ENCODE measurements around the gene CAPN7.
"Not testable (repeated sequence)": the region's sequence is repeated elsewhere in the genome, so short reads cannot be mapped to it uniquely, and the experiment has no call there.

Gene CAPN7

GRCh38 chr3:15161133-15161532 lies 44.9 kb upstream of the CAPN7 start:
- Histone ChIP-seq H4K91ac (ENCODE audit: low read depth, low read length, poor library complexity) (no peak overlapping the region), H3K4ac (ENCODE audit: low read length) (no peak overlapping the region), H2BK120ac (ENCODE audit: low read depth, low read length) (no peak overlapping the region), H2BK15ac (ENCODE audit: low read length) (no peak overlapping the region), H3K79me1 (ENCODE audit: low read depth, low read length) (no peaks in the 10 kb centered on the region), H2AK5ac (ENCODE audit: low read depth, low read length) (no peak overlapping the region), H3K14ac (ENCODE audit: low read length) (no peak overlapping the region), H3K9me3 (replicated peaks in 1 of 2; ENCODE audit: control insufficient read depth in 2 of 2, insufficient read depth in 1 of 2, low read depth in 1 of 2, low read length in 2 of 2) (no peaks in the 10 kb centered on the region), H3K27ac (replicated peaks; ENCODE audit: low read length) (no peak overlapping the region), H2BK12ac (ENCODE audit: low read length) (no peak overlapping the region), H2AFZ (ENCODE audit: low read length) (no peak overlapping the region), H3K36me3 (replicated peaks in 1 of 2; ENCODE audit: control insufficient read depth in 2 of 2, insufficient read depth in 2 of 2, low read length in 2 of 2) (no peaks in the 10 kb centered on the region), H3K4me3 (ENCODE audit: low read length in 2 of 2) (no peak overlapping the region), H2BK5ac (ENCODE audit: low read length) (no peak overlapping the region), H4K8ac (ENCODE audit: low read depth, low read length) (no peak overlapping the region), H3K4me2 (ENCODE audit: insufficient read depth, low read length, poor library complexity, severe bottlenecking) (no peak overlapping the region), H3K18ac (ENCODE audit: low read length) (no peak overlapping the region), H3K27me3 (ENCODE audit: control insufficient read depth in 3 of 3, insufficient read depth in 3 of 3, low read depth in 1 of 3, low read length in 3 of 3) (peaks cover 0 to 7% (median 0%) of the 10 kb centered on the region in 3 experiments), H3K23ac (ENCODE audit: low read depth, low read length, poor library complexity) (no peak overlapping the region), H3K9ac (ENCODE audit: low read depth, low read length, poor library complexity) (no peak overlapping the region), H3K4me1 (ENCODE audit: control insufficient read depth in 2 of 2, insufficient read depth in 1 of 2, low read depth in 1 of 2, low read length in 2 of 2) (no peaks in the 10 kb centered on the region)
- WGBS, 2 donors (ENCODE audit: extremely low coverage in 2 of 2, insufficient read length in 2 of 2, insufficient replicate concordance in 1 of 2): no CpG with 5 or more reads among the region's 1 CpG
- DNase-seq (ENCODE audit: low spot score): no peak

- not testable (repeated sequence) for H4K91ac ChIP-seq (ENCODE audit: low read depth, low read length, poor library complexity); H3K4me1 ChIP-seq (ENCODE audit: control insufficient read depth in 2 of 2, insufficient read depth in 1 of 2, low read depth in 1 of 2, low read length in 2 of 2); H2BK12ac ChIP-seq (ENCODE audit: low read length); H2BK5ac ChIP-seq (ENCODE audit: low read length); H3K27ac ChIP-seq (replicated peaks; ENCODE audit: low read length); H3K27me3 ChIP-seq (ENCODE audit: control insufficient read depth in 3 of 3, insufficient read depth in 3 of 3, low read depth in 1 of 3, low read length in 3 of 3); H3K18ac ChIP-seq (ENCODE audit: low read length); H3K4me3 ChIP-seq (ENCODE audit: low read length in 2 of 2); H3K4ac ChIP-seq (ENCODE audit: low read length); H3K9ac ChIP-seq (ENCODE audit: low read depth, low read length, poor library complexity); H4K8ac ChIP-seq (ENCODE audit: low read depth, low read length); H3K23ac ChIP-seq (ENCODE audit: low read depth, low read length, poor library complexity); H3K4me2 ChIP-seq (ENCODE audit: insufficient read depth, low read length, poor library complexity, severe bottlenecking); H2AFZ ChIP-seq (ENCODE audit: low read length); H3K79me1 ChIP-seq (ENCODE audit: low read depth, low read length); H3K9me3 ChIP-seq (replicated peaks in 1 of 2; ENCODE audit: control insufficient read depth in 2 of 2, insufficient read depth in 1 of 2, low read depth in 1 of 2, low read length in 2 of 2); H2BK15ac ChIP-seq (ENCODE audit: low read length); H3K14ac ChIP-seq (ENCODE audit: low read length); DNase-seq (ENCODE audit: low spot score); H3K36me3 ChIP-seq (replicated peaks in 1 of 2; ENCODE audit: control insufficient read depth in 2 of 2, insufficient read depth in 2 of 2, low read length in 2 of 2); H2AK5ac ChIP-seq (ENCODE audit: low read depth, low read length); H2BK120ac ChIP-seq (ENCODE audit: low read depth, low read length)
- WGBS, 2 donors (ENCODE audit: extremely low coverage in 2 of 2, insufficient read length in 2 of 2, insufficient replicate concordance in 1 of 2): no CpG with 5 or more reads among the region's 24 CpGs
These were observed 42.4 kb upstream of the CAPN7 start for GRCh38 chr3:15163656-15164055.

- Histone ChIP-seq H2BK15ac (ENCODE audit: low read length) (no peak overlapping the region), H3K4ac (ENCODE audit: low read length) (no peak overlapping the region), H3K4me2 (ENCODE audit: insufficient read depth, low read length, poor library complexity, severe bottlenecking) (no peak overlapping the region), H3K14ac (ENCODE audit: low read length) (no peak overlapping the region), H3K79me1 (ENCODE audit: low read depth, low read length) (no peaks in the 10 kb centered on the region), H2BK120ac (ENCODE audit: low read depth, low read length) (no peak overlapping the region), H4K91ac (ENCODE audit: low read depth, low read length, poor library complexity) (no peak overlapping the region), H4K8ac (ENCODE audit: low read depth, low read length) (no peak overlapping the region), H3K36me3 (replicated peaks in 1 of 2; ENCODE audit: control insufficient read depth in 2 of 2, insufficient read depth in 2 of 2, low read length in 2 of 2) (no peaks in the 10 kb centered on the region), H3K18ac (ENCODE audit: low read length) (no peak overlapping the region), H3K4me1 (ENCODE audit: control insufficient read depth in 2 of 2, insufficient read depth in 1 of 2, low read depth in 1 of 2, low read length in 2 of 2) (no peaks in the 10 kb centered on the region), H3K27me3 (ENCODE audit: control insufficient read depth in 3 of 3, insufficient read depth in 3 of 3, low read depth in 1 of 3, low read length in 3 of 3) (peaks cover 0 to 2% (median 0%) of the 10 kb centered on the region in 3 experiments), H2AFZ (ENCODE audit: low read length) (no peak overlapping the region), H2BK5ac (ENCODE audit: low read length) (no peak overlapping the region), H2BK12ac (ENCODE audit: low read length) (no peak overlapping the region), H3K4me3 (ENCODE audit: low read length in 2 of 2) (no peak overlapping the region), H3K23ac (ENCODE audit: low read depth, low read length, poor library complexity) (no peak overlapping the region), H3K9me3 (replicated peaks in 1 of 2; ENCODE audit: control insufficient read depth in 2 of 2, insufficient read depth in 1 of 2, low read depth in 1 of 2, low read length in 2 of 2) (no peaks in the 10 kb centered on the region), H3K27ac (replicated peaks; ENCODE audit: low read length) (no peak overlapping the region), H2AK5ac (ENCODE audit: low read depth, low read length) (no peak overlapping the region), H3K9ac (ENCODE audit: low read depth, low read length, poor library complexity) (no peak overlapping the region)
- no peak for DNase-seq (ENCODE audit: low spot score)
- whole genome bisulfite sequencing, 2 donors (ENCODE audit: extremely low coverage in 2 of 2, insufficient read length in 2 of 2, insufficient replicate concordance in 1 of 2): no CpG with 5 or more reads among the region's 1 CpG
These were observed 41.7 kb upstream of the CAPN7 start for GRCh38 chr3:15164340-15164739.

DNA sequence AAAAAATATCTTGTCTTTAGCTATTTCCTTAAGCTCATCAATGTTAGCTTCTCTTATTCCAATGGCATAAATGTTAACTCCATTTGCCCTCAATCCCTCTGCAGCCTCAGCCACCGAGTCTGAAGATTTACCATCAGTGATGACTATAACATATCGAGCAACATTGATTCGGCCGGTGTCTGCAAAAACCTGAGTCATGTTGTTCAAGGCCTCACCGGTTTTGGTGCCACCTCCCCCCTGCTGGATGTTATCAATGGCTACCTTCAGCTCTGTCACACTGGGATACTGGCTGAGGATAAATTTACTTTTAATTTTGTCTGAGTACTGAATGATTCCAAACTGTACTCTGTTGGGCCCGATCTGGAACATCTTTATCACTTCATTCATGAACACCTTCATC lies 41.0 kb upstream of the CAPN7 start:
- no peak overlapping the region for H3K14ac ChIP-seq (ENCODE audit: low read length)
- no CpG with 5 or more reads among the region's 6 CpGs for WGBS, 2 donors (ENCODE audit: extremely low coverage in 2 of 2, insufficient read length in 2 of 2, insufficient replicate concordance in 1 of 2)
- H2AK5ac ChIP-seq (ENCODE audit: low read depth, low read length): no peak overlapping the region
- no peaks in the 10 kb centered on the region for H3K36me3 ChIP-seq (replicated peaks in 1 of 2; ENCODE audit: control insufficient read depth in 2 of 2, insufficient read depth in 2 of 2, low read length in 2 of 2)
- no peak overlapping the region for H3K9ac ChIP-seq (ENCODE audit: low read depth, low read length, poor library complexity)
- no peak overlapping the region for H3K27ac ChIP-seq (replicated peaks; ENCODE audit: low read length)
- DNase-seq (ENCODE audit: low spot score): no peak
- no peak overlapping the region for H3K18ac ChIP-seq (ENCODE audit: low read length)
- H2BK12ac ChIP-seq (ENCODE audit: low read length): no peak overlapping the region
- no peak overlapping the region for H2AFZ ChIP-seq (ENCODE audit: low read length)
- no peaks in the 10 kb centered on the region for H3K27me3 ChIP-seq (ENCODE audit: control insufficient read depth in 3 of 3, insufficient read depth in 3 of 3, low read depth in 1 of 3, low read length in 3 of 3)
- H4K8ac ChIP-seq (ENCODE audit: low read depth, low read length): no peak overlapping the region
- no peak overlapping the region for H3K4me3 ChIP-seq (ENCODE audit: low read length in 2 of 2)
- no peak overlapping the region for H3K4me2 ChIP-seq (ENCODE audit: insufficient read depth, low read length, poor library complexity, severe bottlenecking)
- no peaks in the 10 kb centered on the region for H3K79me1 ChIP-seq (ENCODE audit: low read depth, low read length)
- no peak overlapping the region for H2BK120ac ChIP-seq (ENCODE audit: low read depth, low read length)
- no peaks in the 10 kb centered on the region for H3K4me1 ChIP-seq (ENCODE audit: control insufficient read depth in 2 of 2, insufficient read depth in 1 of 2, low read depth in 1 of 2, low read length in 2 of 2)
- H3K4ac ChIP-seq (ENCODE audit: low read length): no peak overlapping the region
- H2BK5ac ChIP-seq (ENCODE audit: low read length): no peak overlapping the region
- no peak overlapping the region for H4K91ac ChIP-seq (ENCODE audit: low read depth, low read length, poor library complexity)
- no peaks in the 10 kb centered on the region for H3K9me3 ChIP-seq (replicated peaks in 1 of 2; ENCODE audit: control insufficient read depth in 2 of 2, insufficient read depth in 1 of 2, low read depth in 1 of 2, low read length in 2 of 2)
- no peak overlapping the region for H3K23ac ChIP-seq (ENCODE audit: low read depth, low read length, poor library complexity)
- no peak overlapping the region for H2BK15ac ChIP-seq (ENCODE audit: low read length)

Data from neuronal stem cell (in vitro differentiated cells).